Mesenchymal stem cell (in vitro differentiated cells and primary cell): ENCODE measurements around the gene FADS2.
A peak's percentile ranks its signal among the peaks of the same experiment; 100 is the strongest.

Source experiments
- DNase-seq: peaks from one replicate; pipeline ENCODE4 v3.0.0-alpha.2; 2013
- H2AFZ ChIP-seq: one replicate; pipeline ENCODE4 v1.6.1; 2013; ENCODE audit warnings: low read depth, mild to moderate bottlenecking, control low read depth, inconsistent platforms, low read length, moderate library complexity
- H2AK5ac ChIP-seq: 2 replicates; pipeline ENCODE4 v1.6.1; 2013; ENCODE audit warnings: low read length, moderate library complexity, mild to moderate bottlenecking, inconsistent platforms; ENCODE audit not compliant: severe bottlenecking
- H2BK120ac ChIP-seq: one replicate; pipeline ENCODE4 v1.6.1; 2013; ENCODE audit warnings: low read depth, mild to moderate bottlenecking, inconsistent platforms, low read length, moderate library complexity
- H2BK12ac ChIP-seq, 2 experiments: one replicate each; pipeline ENCODE4 v1.6.1; 2013; ENCODE audit warnings: inconsistent platforms in 2 of 2, low read length in 2 of 2, mild to moderate bottlenecking in 2 of 2, moderate library complexity in 2 of 2, control low read depth in 1 of 2
- H2BK15ac ChIP-seq: one replicate; pipeline ENCODE4 v1.6.1; 2013; ENCODE audit warnings: mild to moderate bottlenecking, low read depth, inconsistent platforms; ENCODE audit not compliant: poor library complexity, severe bottlenecking
- H2BK5ac ChIP-seq: 2 replicates; pipeline ENCODE4 v1.6.1; 2013; ENCODE audit warnings: low read depth, mild to moderate bottlenecking, low read length, control low read depth, inconsistent platforms; ENCODE audit not compliant: poor library complexity, severe bottlenecking
- H3K14ac ChIP-seq, 2 experiments: one replicate each; pipeline ENCODE4 v1.6.1; 2013; ENCODE audit warnings: inconsistent platforms in 2 of 2, low read length in 2 of 2, control low read depth in 1 of 2, mild to moderate bottlenecking in 1 of 2, moderate library complexity in 1 of 2
- H3K18ac ChIP-seq, 2 experiments: one replicate each; pipeline ENCODE4 v1.6.1; 2013; ENCODE audit warnings: inconsistent platforms in 2 of 2, low read length in 2 of 2, control low read depth in 1 of 2, low read depth in 1 of 2, mild to moderate bottlenecking in 1 of 2
- H3K23ac ChIP-seq, 2 experiments: one replicate each; pipeline ENCODE4 v1.6.1; 2013; ENCODE audit warnings: inconsistent platforms in 2 of 2, low read length in 2 of 2, mild to moderate bottlenecking in 2 of 2, moderate library complexity in 2 of 2, control low read depth in 1 of 2
- H3K27ac ChIP-seq: 2 replicates; pipeline ENCODE4 v1.5.1; 2013; ENCODE audit warnings: mild to moderate bottlenecking, moderate library complexity, low read length, control low read depth, inconsistent platforms; ENCODE audit not compliant: poor library complexity, severe bottlenecking
- H3K27me3 ChIP-seq, 2 experiments: 2 replicates each; pipeline versions ENCODE4 v1.6.1 to v1.7.0; 2013; ENCODE audit warnings: low read length in 2 of 2, mild to moderate bottlenecking in 2 of 2, moderate library complexity in 2 of 2, control low read depth in 1 of 2, inconsistent platforms in 1 of 2; ENCODE audit not compliant: control insufficient read depth in 1 of 2, insufficient read depth in 1 of 2
- H3K36me3 ChIP-seq, 2 experiments: 2 replicates each; pipeline versions ENCODE4 v1.6.1 to v1.7.0; 2013; ENCODE audit warnings: low read length in 2 of 2, control low read depth in 1 of 2, inconsistent platforms in 1 of 2, low read depth in 1 of 2, mild to moderate bottlenecking in 1 of 2; ENCODE audit not compliant: insufficient read depth in 2 of 2, control insufficient read depth in 1 of 2
- H3K4ac ChIP-seq, 2 experiments: one replicate each; pipeline ENCODE4 v1.6.1; 2013; ENCODE audit warnings: inconsistent platforms in 2 of 2, low read length in 2 of 2, mild to moderate bottlenecking in 2 of 2, moderate library complexity in 2 of 2, control low read depth in 1 of 2, low read depth in 1 of 2
- H3K4me1 ChIP-seq: 2 replicates; pipeline ENCODE4 v1.6.1; 2013; ENCODE audit warnings: low read depth, low read length, control low read depth; ENCODE audit not compliant: control insufficient read depth, insufficient read depth
- H3K4me2 ChIP-seq: 2 replicates; pipeline ENCODE4 v1.6.1; 2013; ENCODE audit warnings: low read length, mild to moderate bottlenecking, inconsistent platforms; ENCODE audit not compliant: poor library complexity, severe bottlenecking
- H3K4me3 ChIP-seq, 2 experiments: 2 replicates each; pipeline versions ENCODE4 v1.5.1 to v1.7.0; 2013; ENCODE audit warnings: low read length in 2 of 2, mild to moderate bottlenecking in 2 of 2, control low read depth in 1 of 2, low read depth in 1 of 2; ENCODE audit not compliant: insufficient read depth in 1 of 2
- H3K79me1 ChIP-seq: replicated peaks from 2 replicates; pipeline ENCODE4 v1.6.1; 2013; ENCODE audit warnings: mild to moderate bottlenecking, control low read depth, low read length, inconsistent platforms; ENCODE audit not compliant: poor library complexity, severe bottlenecking
- H3K9ac ChIP-seq: 2 replicates; pipeline ENCODE4 v1.7.0; 2013; ENCODE audit warnings: mild to moderate bottlenecking, low read length, moderate library complexity
- H3K9me3 ChIP-seq: 2 replicates; pipeline ENCODE4 v1.7.0; 2013; ENCODE audit warnings: mild to moderate bottlenecking, low read length; ENCODE audit not compliant: control insufficient read depth
- H4K8ac ChIP-seq: one replicate; pipeline ENCODE4 v1.6.1; 2013; ENCODE audit warnings: inconsistent platforms, mild to moderate bottlenecking, low read length, moderate library complexity
- H4K91ac ChIP-seq: one replicate; pipeline ENCODE4 v1.6.1; 2013; ENCODE audit warnings: mild to moderate bottlenecking, low read length, inconsistent platforms
- WGBS: methylation state at CpG from one replicate; pipeline ENCODE4 v1.1.7; 2013; ENCODE audit warnings: mixed read lengths; 5-methylcytosine and 5-hydroxymethylcytosine counted together

FADS2 gene

DNA sequence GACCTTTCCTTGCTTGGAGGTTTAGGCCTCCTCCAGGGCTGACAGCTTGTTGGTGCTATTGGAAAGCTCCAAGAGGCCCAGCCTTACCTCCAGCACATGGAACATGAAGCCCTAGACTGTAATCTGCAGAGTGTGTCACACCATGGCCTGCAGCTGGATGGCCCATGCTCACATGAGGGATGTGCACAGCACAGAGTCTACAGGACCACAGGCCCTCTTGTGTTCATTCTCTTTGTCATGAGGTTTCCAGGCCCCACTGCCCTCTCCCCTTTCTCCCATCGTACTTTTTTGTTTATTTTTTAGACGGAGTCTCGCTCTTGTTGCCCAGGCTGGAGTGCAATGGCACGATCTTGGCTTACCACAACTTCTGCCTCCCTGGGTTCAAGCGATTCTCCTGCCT is 21.3 kb upstream of the FADS2 start:
- Histone ChIP-seq H2BK15ac (no peak overlapping the region), H3K4me3 (no peak overlapping the region), H3K36me3 (peaks cover 73 to 97% of the 10 kb centered on the region in 2 experiments), H2BK12ac (no peak overlapping the region), H2AFZ (no peak overlapping the region), H2BK5ac (no peak overlapping the region), H3K23ac (no peak overlapping the region), H3K14ac (no peak overlapping the region), H3K9ac (no peak overlapping the region), H3K27ac (no peak overlapping the region), H3K9me3 (no peaks in the 10 kb centered on the region), H3K27me3 (no peaks in the 10 kb centered on the region), H3K4ac (no peak overlapping the region), H3K4me1 (no peaks in the 10 kb centered on the region), H3K18ac (no peak overlapping the region), H3K4me2 (no peak overlapping the region), H4K91ac (no peak overlapping the region), H2BK120ac (no peak overlapping the region), H4K8ac (no peak overlapping the region), H3K79me1 (peaks cover 36% of the 10 kb centered on the region), H2AK5ac (no peak overlapping the region)
- no peak for DNase-seq
- WGBS, result 93% methylated on average over 4 of the region's 5 CpGs

DNA sequence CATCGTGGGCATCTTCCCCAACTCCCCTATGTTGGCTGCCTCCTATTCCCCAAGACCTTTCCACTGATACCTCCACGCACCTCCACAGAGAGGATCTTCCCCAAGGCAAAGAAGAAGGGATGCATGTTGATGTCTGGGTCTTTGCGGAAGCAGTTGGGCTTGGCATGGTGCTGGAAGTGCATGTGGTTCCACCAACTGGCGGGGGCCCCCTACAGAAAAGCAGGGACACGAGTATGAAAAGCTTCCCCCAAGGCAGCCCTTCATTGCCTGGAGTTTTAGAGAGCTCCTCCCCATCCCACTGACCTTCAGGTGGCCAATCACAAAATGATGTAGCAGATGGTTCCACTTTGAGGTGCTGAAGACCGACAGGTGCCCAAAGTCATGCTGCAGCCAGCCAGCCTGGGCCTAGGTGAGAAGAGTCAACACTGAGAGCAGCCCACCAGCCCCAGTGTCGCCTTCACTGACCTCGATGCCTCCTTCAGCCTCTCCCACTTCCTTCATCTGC is 17.4 kb upstream of the FADS2 start:
- no peaks in the 10 kb centered on the region for H3K9me3 ChIP-seq
- H3K9ac ChIP-seq, result no peak overlapping the region
- no peak overlapping the region for H3K23ac ChIP-seq
- no peak overlapping the region for H3K4me2 ChIP-seq
- H2BK120ac ChIP-seq, result no peak overlapping the region
- no peak overlapping the region for H3K4ac ChIP-seq
- H4K8ac ChIP-seq, result no peak overlapping the region
- peak overlapping the region in 1 of 2 experiments; percentile 30 for H3K18ac ChIP-seq
- no peak overlapping the region for H2AK5ac ChIP-seq
- H3K79me1 ChIP-seq, result peaks cover 27% of the 10 kb centered on the region
- no peak overlapping the region for H2BK15ac ChIP-seq
- H3K14ac ChIP-seq, result no peak overlapping the region
- H2BK5ac ChIP-seq, result no peak overlapping the region
- no peak overlapping the region for H4K91ac ChIP-seq
- H3K27me3 ChIP-seq, result no peaks in the 10 kb centered on the region
- H3K4me3 ChIP-seq, result no peak overlapping the region
- no peak overlapping the region for H2BK12ac ChIP-seq
- 97% methylated on average over 6 of the region's 8 CpGs for WGBS
- DNase-seq, result no peak
- H2AFZ ChIP-seq, result no peak overlapping the region
- peaks cover 2% of the 10 kb centered on the region for H3K4me1 ChIP-seq
- no peak overlapping the region for H3K27ac ChIP-seq
- peaks cover 62 to 76% of the 10 kb centered on the region in 2 experiments for H3K36me3 ChIP-seq

DNA sequence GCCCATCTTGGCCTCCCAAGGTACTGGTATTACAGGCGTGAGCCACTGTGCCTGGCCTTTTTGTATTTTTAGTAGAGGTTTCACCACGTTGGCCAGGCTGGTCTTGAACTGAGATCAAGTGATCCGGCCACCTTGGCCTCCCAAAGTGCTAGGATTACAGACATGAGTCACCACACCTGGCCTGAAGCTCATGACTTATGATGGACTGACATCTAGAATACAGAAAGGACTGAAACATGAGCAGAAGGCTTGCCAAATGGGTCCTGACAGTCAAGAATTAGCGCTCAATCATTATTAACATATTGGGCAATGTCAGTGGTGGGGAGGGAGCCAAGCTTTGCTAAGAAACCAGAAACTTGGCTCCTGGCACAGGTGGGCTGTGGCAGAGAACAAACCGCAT is 16.3 kb upstream of the FADS2 start:
- Histone ChIP-seq H2AFZ (no peak overlapping the region), H3K9me3 (no peaks in the 10 kb centered on the region), H3K14ac (no peak overlapping the region), H3K36me3 (peaks cover 55 to 67% of the 10 kb centered on the region in 2 experiments), H2BK5ac (no peak overlapping the region), H3K79me1 (peaks cover 23% of the 10 kb centered on the region), H4K91ac (no peak overlapping the region), H2AK5ac (no peak overlapping the region), H3K9ac (no peak overlapping the region), H3K4me2 (no peak overlapping the region), H3K4ac (no peak overlapping the region), H2BK12ac (no peak overlapping the region), H3K27ac (no peak overlapping the region), H3K4me1 (peaks cover 5% of the 10 kb centered on the region), H3K4me3 (no peak overlapping the region), H3K23ac (no peak overlapping the region), H2BK15ac (no peak overlapping the region), H2BK120ac (no peak overlapping the region), H3K27me3 (no peaks in the 10 kb centered on the region), H4K8ac (no peak overlapping the region), H3K18ac (no peak overlapping the region)
- 99% methylated on average over 5 of the region's 5 CpGs for WGBS
- DNase-seq, result no peak

DNA sequence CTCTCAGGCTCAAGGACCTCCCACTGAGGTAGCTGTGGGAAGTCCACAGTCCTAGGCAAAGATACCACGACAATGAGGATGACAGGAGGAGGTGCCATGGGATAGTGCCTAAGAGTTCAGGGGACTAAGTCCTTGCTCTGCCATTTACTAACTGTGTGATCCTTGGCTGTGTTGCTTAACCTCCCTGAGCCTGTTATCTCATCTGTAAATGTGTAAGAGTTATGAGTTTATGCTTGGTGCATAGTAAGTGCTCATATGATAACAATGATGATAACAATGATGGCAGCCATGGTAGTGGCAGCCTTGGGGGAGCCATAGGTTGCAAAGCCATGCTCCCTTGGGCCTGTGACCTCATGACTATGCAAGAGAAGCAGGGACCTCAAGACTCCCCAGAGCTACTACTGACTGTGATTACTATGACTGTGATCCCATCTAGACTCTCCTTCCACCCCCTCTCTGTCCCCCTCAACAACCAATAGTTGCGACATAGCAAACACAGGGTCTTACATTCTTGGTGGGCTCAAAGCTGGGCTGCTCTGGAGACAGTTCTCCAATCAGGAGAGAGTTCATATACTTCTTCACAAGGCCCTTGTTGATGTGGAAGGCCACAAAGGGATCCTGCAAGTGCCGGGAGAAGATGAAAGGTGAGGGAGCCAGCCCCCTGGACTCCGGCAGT is 15.2 kb upstream of the FADS2 start:
- no peak overlapping the region for H2AFZ ChIP-seq
- no peak overlapping the region for H3K27ac ChIP-seq
- H3K14ac ChIP-seq, result no peak overlapping the region
- H2BK12ac ChIP-seq, result no peak overlapping the region
- H3K27me3 ChIP-seq, result no peaks in the 10 kb centered on the region
- H2BK15ac ChIP-seq, result no peak overlapping the region
- no peak overlapping the region for H4K8ac ChIP-seq
- H2AK5ac ChIP-seq, result no peak overlapping the region
- H3K9ac ChIP-seq, result no peak overlapping the region
- H3K4me3 ChIP-seq, result no peak overlapping the region
- H3K18ac ChIP-seq, result no peak overlapping the region
- H3K9me3 ChIP-seq, result no peaks in the 10 kb centered on the region
- H2BK5ac ChIP-seq, result no peak overlapping the region
- peaks cover 20% of the 10 kb centered on the region for H3K79me1 ChIP-seq
- DNase-seq, result no peak
- no peak overlapping the region for H3K23ac ChIP-seq
- H2BK120ac ChIP-seq, result no peak overlapping the region
- H4K91ac ChIP-seq, result no peak overlapping the region
- no peak overlapping the region for H3K4me2 ChIP-seq
- peaks cover 7% of the 10 kb centered on the region for H3K4me1 ChIP-seq
- WGBS, result 97% methylated on average over 4 of the region's 4 CpGs
- H3K36me3 ChIP-seq, result peaks cover 50 to 57% of the 10 kb centered on the region in 2 experiments
- H3K4ac ChIP-seq, result no peak overlapping the region
